AG20443 (cell line): Measurements from ENCODE around the gene CMYA5.
"Not testable (repeated sequence)": the region's sequence is repeated elsewhere in the genome, so short reads cannot be mapped to it uniquely, and the experiment has no call there.

Experiments used
- DNase-seq: peaks from one replicate; pipeline ENCODE4 v3.0.0; 2012; ENCODE audit warnings: low spot score, mixed read lengths

CMYA5 gene

DNA sequence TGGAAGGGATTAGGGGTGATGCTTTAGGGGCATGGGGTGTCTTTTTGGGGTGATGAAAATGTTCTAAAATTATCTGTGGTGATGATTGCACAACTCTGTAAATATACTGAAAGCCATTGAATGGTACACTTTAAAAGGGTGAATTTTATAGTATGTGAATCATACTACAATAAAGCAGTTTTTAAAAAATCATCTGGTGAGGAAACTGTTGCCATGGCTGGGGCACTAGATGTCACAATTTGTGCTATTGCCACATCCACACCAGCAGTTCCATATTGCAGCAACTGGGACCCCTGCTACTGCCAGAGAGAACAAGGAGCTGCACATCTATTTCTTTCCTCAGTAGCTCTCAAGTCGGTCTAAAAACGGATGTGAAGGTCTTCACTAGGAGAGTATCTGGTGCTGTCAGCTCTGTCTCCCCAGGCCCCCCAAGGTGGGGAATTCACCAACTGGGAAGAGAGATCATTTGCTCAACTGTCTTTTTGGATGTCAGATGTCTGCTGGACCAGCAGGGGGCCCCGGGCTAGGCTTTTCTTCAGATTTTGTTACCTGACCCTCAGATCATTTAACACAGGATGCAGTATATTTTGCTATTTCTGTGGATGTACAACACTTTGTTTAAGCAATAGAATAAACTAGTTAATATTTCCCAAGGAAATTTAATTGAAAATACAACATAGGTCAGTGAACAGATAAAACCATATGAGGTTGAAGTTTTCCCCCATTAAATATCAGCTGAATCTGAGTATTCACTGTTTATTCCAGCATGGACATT lies 13.2 kb downstream of the CMYA5 start:
- DNase-seq, result peak; percentile 51

DNA sequence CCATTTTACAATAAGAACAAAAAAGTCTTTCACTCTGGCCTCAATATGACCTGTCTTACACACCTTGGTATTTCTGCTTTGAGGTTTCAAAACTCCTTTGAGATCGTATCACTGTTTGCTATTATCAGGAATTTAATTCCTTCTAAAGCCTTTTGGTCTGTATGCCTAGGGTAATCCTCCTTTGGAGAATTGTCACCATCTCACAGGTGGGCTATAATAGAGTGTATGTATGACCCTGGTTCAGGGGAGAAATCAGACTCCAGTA lies 13.7 kb downstream of the CMYA5 start:
- DNase-seq, result no peak

GRCh38 chr5:79704553-79704952 lies 14.9 kb downstream of the CMYA5 start:
- no peak for DNase-seq

DNA sequence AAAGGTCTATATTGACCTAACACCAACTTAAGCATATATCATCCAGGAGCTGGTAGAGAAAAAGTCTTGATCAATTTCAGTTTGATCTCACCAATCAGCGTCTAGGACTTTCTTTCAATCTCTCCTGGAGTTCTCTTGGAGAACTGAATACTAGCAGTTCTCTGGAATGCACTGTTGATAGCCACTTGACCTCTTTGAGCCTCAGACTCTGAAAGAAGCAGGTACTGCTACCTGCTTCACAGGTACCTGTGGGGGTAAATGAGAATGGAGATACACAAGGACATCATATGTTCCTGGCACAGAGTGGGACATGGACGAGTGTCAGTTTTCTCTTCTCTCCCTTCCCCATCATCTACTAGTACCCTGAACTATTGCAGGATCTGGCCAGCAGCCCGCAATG lies 16.0 kb downstream of the CMYA5 start:
- DNase-seq, result no peak

GRCh38 chr5:79706317-79706716 lies 16.7 kb downstream of the CMYA5 start:
- not testable (repeated sequence) for DNase-seq

- DNase-seq, result no peak
Observed at GRCh38 chr5:79707535-79707934, 17.9 kb downstream of the CMYA5 start.

DNA sequence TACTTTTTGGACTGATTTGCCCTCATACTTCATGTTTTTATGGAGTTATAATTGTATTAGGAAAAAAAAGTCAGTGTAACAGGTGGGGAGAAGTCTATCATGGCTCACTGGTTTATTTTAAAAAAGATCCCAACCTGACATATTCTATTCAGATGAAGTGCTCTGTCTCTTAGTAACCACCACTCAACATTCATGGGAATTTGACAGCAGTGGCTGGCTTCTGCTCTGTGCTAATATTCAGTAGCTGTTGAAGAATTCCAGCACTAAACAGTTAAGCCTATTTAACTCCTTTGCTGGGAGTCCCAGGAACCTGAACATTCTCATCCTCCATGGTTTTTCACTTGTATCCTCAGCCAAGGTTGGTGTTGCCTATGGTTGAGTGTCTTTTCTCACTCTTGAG lies 23.1 kb downstream of the CMYA5 start:
- DNase-seq, result no peak

DNA sequence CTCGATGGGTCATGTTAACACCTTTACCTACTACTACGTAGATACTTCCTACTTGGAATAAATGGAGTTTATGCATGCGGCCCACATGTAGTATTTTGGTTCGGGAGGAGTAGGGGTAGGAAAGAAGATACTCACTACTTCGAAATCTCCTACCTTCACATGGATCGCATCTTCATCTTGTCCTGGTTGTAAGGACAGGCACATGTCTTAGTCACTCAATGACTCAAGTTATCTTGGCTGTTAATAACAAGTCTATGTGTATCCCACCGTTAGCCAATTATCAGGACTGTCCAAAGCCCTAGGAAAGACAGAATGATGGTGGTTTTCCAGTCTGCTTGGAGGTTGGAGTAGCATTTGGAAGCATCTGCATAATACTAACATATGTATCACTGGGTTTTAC lies 24.1 kb downstream of the CMYA5 start:
- no peak for DNase-seq

- DNase-seq, result no peak
Observed at GRCh38 chr5:79716839-79717238, 27.2 kb downstream of the CMYA5 start.

- no peak for DNase-seq
Observed at GRCh38 chr5:79720096-79720495, 30.5 kb downstream of the CMYA5 start.

- peak; percentile 27 for DNase-seq
Observed at GRCh38 chr5:79727451-79728355, 38.1 kb downstream of the CMYA5 start.

GRCh38 chr5:79728396-79728795 lies 38.8 kb downstream of the CMYA5 start:
- DNase-seq, result peak; percentile 27

DNA sequence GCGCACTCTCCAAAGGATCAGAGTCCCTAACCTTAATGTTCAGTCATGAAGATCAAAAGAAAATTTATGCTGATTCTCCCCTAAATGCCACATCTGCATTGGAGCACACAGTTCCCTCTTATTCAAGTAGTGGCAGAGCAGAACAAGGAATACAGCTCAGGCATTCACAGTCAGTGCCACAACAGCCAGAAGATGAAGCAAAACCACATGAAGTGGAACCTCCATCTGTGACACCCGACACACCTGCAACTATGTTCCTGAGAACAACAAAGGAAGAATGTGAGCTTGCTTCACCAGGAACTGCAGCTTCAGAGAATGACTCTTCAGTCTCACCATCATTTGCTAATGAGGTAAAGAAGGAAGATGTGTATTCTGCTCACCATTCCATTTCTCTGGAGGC lies 40.0 kb downstream of the CMYA5 start:
- no peak for DNase-seq

GRCh38 chr5:79730564-79730963 lies 40.9 kb downstream of the CMYA5 start:
- DNase-seq, result no peak

- DNase-seq, result no peak
Observed at GRCh38 chr5:79731775-79732174, 42.1 kb downstream of the CMYA5 start.

DNA sequence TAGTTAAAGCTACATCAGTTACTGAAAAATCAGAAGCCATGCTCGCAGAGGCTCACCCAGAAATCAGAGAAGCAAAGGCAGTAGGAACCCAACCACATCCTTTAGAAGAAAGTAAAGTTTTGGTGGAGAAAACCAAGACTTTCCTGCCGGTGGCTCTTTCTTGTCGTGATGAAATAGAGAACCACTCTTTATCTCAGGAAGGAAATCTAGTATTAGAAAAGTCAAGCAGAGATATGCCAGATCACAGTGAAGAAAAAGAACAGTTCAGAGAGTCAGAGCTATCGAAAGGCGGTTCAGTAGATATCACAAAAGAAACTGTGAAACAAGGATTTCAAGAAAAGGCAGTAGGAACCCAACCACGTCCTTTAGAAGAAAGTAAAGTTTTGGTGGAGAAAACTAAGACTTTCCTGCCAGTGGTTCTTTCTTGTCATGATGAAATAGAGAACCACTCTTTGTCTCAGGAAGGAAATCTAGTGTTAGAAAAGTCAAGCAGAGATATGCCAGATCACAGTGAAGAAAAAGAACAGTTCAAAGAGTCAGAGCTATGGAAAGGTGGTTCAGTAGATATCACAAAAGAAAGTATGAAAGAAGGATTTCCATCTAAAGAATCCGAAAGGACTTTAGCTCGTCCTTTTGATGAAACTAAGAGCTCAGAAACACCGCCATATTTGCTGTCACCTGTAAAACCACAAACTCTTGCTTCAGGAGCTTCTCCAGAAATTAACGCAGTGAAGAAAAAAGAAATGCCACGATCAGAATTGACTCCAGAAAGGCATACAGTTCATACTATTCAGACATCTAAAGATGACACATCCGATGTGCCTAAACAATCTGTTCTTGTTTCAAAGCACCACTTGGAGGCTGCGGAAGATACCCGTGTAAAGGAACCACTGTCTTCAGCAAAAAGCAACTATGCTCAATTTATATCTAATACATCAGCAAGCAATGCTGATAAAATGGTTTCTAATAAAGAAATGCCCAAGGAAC lies 47.2 kb downstream of the CMYA5 start:
- DNase-seq, result no peak

DNA sequence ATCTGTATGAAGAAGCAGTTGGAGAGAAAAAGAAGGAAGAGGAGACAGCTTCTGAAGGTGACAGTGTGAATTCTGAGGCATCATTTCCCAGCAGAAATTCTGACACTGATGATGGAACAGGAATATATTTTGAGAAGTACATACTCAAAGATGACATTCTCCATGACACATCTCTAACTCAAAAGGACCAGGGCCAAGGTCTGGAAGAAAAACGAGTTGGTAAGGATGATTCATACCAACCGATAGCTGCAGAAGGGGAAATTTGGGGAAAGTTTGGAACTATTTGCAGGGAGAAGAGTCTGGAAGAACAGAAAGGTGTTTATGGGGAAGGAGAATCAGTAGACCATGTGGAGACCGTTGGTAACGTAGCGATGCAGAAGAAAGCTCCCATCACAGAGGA lies 48.7 kb downstream of the CMYA5 start:
- DNase-seq, result no peak

DNA sequence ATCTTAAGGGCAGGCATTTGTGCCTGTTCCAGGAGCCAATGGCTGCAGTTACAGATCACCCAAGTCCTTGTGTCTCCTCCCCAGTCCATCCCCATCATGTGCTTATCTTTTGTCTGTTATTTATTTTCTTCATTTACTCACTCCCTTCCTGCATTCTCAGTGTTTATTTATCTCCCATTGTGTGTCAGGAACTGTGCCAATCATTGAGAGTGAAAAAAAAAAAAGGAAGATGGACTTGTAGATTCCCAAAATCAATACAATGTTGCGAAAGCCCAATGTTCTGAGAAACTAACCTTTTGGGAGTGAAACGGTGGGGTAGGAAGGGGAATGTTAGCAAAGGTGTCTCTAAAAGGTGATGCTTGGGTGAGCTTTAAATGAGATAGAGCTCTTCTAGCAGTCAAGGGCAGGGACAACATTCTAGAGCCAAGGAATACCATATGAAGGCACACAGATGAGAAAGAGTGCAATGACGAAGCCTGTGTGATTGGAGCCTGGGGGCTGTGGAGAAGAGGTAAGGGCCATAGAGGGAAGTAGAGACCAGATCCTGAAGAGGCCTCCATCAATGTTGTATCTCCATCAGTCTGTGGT lies 53.0 kb downstream of the CMYA5 start:
- no peak for DNase-seq

- DNase-seq, result peak; percentile 76
Observed at GRCh38 chr5:79743846-79744605, 54.4 kb downstream of the CMYA5 start.

DNA sequence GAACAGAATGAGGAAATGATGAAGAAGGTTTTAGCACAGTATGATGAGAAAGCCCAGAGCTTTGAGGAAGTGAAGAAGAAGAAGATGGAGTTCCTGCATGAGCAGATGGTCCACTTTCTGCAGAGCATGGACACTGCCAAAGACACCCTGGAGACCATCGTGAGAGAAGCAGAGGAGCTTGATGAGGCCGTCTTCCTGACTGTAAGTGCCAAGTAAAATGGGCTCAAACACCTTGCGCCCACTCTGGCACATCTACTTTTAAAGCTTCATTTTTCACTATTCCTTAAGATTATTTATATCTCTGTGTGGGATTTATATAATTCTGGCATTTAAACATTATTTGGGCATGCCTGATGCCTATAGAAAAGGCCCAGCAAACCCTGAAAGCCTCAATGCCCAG lies 55.6 kb downstream of the CMYA5 start:
- no peak for DNase-seq
